ENCODE data around the gene HERC2.
"Not testable (repeated sequence)": the region's sequence is repeated elsewhere in the genome, so short reads cannot be mapped to it uniquely, and the experiment has no call there.

DNA sequence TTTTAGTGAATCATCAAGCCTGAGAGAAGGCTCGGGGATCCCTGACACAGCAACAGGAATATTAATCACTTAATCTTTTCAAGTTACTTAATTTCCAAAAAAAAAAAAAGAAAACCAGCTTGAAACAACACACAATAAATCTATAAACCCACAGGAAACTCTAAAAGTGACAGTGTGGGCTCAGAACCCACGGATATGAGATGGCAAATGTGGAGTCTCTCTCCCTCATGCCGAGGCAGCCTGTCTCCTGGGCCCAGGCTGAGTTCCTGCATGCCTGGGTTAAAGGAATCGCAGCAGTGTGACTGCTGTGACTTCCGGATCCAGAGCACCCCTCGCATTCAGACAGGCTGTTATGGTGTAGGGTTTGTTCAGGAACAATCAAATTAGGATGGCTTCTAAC lies 90.2 kb downstream of the HERC2 start:
- TF ChIP-seq, protein P1, sequence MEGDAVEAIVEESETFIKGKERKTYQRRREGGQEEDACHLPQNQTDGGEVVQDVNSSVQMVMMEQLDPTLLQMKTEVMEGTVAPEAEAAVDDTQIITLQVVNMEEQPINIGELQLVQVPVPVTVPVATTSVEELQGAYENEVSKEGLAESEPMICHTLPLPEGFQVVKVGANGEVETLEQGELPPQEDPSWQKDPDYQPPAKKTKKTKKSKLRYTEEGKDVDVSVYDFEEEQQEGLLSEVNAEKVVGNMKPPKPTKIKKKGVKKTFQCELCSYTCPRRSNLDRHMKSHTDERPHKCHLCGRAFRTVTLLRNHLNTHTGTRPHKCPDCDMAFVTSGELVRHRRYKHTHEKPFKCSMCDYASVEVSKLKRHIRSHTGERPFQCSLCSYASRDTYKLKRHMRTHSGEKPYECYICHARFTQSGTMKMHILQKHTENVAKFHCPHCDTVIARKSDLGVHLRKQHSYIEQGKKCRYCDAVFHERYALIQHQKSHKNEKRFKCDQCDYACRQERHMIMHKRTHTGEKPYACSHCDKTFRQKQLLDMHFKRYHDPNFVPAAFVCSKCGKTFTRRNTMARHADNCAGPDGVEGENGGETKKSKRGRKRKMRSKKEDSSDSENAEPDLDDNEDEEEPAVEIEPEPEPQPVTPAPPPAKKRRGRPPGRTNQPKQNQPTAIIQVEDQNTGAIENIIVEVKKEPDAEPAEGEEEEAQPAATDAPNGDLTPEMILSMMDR (IDR thresholded peaks at IDR 0.05) = not testable (repeated sequence)
- not testable (repeated sequence) for TF ChIP-seq POLR2A (IDR thresholded peaks at IDR 0.05)
